BJ (cell line): ENCODE data around the gene NOS1. TPM values are rescaled to one million over a fixed set of nuclear protein-coding genes. Genes with fewer than 3 reads are reported as not detected.

Source experiments
- CTCF ChIA-PET: fragments of 350-600 bp; formaldehyde crosslinking; extraction: SDS; loops from one replicate; lab custom pipeline; 2021; ENCODE audit warnings: antibody characterized with exemption, inconsistent platforms; lab: Yijun Ruan, JAX
- POLR2A ChIA-PET: fragments of 300-600 bp; sonication (Branson Sonifier 250); formaldehyde crosslinking; extraction: SDS; loops from one replicate; lab custom pipeline; 2021; ENCODE audit warnings: antibody characterized with exemption; lab: Charles Lee
- DNase-seq: peaks from one replicate; pipeline ENCODE4 v3.0.0-alpha.2; 2011; ENCODE audit warnings: low read depth
- H3K27me3 ChIP-seq: 2 replicates; pipeline ENCODE4 v1.6.0; 2011; ENCODE audit warnings: low read length; ENCODE audit not compliant: control insufficient read depth, insufficient read depth
- H3K36me3 ChIP-seq: 2 replicates; pipeline ENCODE4 v1.5.1; 2011; ENCODE audit warnings: low read length; ENCODE audit not compliant: control insufficient read depth, insufficient read depth
- H3K4me3 ChIP-seq: 2 replicates; pipeline ENCODE4 v1.5.1; 2011; ENCODE audit warnings: low read depth, mild to moderate bottlenecking, control low read depth, low read length
- CTCF ChIP-seq: IDR thresholded peaks from 2 replicates; pipeline ENCODE4 v1.5.1; 2011; ENCODE audit warnings: low read depth, mild to moderate bottlenecking, control low read depth, inconsistent platforms, low read length, moderate library complexity; ENCODE audit not compliant: insufficient read depth
- polyA plus RNA-seq: library from polyadenylated mRNA; depleted of rRNA; stranded (reverse); fragments of >200 nt; gene quantifications from 2 replicates; pipeline ENCODE4 v1.2.3, GENCODE V29; 2011

The NOS1 gene
- polyA plus RNA-seq, 1 experiment = not detected

DNA sequence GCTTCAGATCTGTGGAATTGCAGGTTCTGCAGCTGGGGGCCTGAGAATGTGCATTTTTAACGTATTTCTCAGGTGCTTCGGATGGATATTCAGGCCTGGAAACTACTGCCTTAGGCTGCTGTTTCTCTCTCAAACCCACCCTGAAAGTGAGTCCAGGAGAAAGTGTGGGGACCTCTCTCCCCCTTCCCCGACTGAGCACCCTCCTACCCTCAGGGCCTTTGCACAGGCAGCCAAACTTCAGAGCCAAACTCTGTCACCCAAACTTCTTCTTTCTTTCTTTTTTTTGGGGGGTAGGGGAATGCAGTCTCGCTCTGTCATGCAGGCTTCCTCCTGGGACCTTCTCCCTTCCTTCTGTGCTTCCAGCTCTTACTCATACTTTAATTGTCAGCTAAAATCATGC is 88.7 kb downstream of the NOS1 start:
- no peak for DNase-seq
- POLR2A ChIA-PET = no interaction called here
- H3K36me3 ChIP-seq = no peaks in the 10 kb centered on the region
- H3K4me3 ChIP-seq = no peak overlapping the region
- TF ChIP-seq CTCF = no peak
- H3K27me3 ChIP-seq = no peaks in the 10 kb centered on the region
- CTCF ChIA-PET = no interaction called here

DNA sequence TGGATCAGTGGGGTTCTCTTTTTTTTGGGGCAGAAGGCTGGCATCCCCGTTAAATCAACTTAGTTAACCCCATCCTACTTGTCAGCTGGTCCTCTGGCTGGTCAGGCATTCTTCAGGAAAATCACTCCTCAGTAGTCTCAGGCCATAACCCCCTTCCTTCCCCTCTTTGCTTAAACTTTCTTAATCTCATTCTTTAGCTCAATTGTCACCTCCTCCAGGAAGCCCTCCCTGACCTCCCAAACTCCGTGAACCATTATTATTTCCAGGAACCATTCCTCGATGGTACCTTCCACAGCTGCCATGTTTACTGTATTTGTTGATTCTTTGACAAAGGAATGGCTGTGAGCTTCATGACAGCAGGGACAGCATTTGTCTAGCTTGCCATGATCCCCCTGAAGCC is 98.7 kb downstream of the NOS1 start:
- Histone ChIP-seq H3K4me3 (no peak overlapping the region), H3K36me3 (no peaks in the 10 kb centered on the region), H3K27me3 (no peaks in the 10 kb centered on the region)
- TF ChIP-seq CTCF = no peak
- DNase-seq = no peak
- POLR2A ChIA-PET = no interaction called here
- CTCF ChIA-PET = interaction anchor here (0.6 to 0.8 kb wide), 2 partner anchors 8 to 47 kb away, joined by 3 read pairs; no protein-coding TSS in a partner anchor

DNA sequence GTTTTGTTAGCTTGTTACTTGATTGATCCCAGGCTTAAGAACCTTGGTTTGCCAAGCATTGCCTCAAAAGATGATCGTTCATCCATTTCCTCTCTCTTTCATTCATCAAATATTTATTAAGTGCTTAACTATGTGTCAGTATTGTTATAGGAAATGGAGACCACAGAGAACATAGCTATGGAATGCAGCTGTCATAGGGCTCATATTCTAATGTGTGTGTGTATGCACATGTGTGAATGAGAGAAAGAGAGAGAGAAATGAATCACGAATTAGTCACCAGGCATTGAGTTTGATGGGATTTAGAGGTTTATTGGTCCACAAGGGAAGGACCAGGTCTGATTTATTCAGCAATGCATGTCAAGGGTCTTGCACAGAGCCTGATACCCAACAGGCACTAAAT is 100.2 kb downstream of the NOS1 start:
- no peak for DNase-seq
- no peak for TF ChIP-seq CTCF
- no peak overlapping the region for H3K4me3 ChIP-seq
- ChIA-PET CTCF (interaction anchor here (0.6 kb wide), 1 partner anchor 16 kb away, joined by 3 read pairs; no protein-coding TSS in a partner anchor), POLR2A (no interaction called here)
- no peaks in the 10 kb centered on the region for H3K36me3 ChIP-seq
- no peaks in the 10 kb centered on the region for H3K27me3 ChIP-seq

- no peak overlapping the region for H3K4me3 ChIP-seq
- CTCF ChIA-PET = no interaction called here
- DNase-seq = no peak
- no peaks in the 10 kb centered on the region for H3K36me3 ChIP-seq
- no peaks in the 10 kb centered on the region for H3K27me3 ChIP-seq
- no peak for TF ChIP-seq CTCF
- POLR2A ChIA-PET = no interaction called here
Measured at GRCh38 chr12:117255386-117255785, 106.0 kb downstream of the NOS1 start.

DNA sequence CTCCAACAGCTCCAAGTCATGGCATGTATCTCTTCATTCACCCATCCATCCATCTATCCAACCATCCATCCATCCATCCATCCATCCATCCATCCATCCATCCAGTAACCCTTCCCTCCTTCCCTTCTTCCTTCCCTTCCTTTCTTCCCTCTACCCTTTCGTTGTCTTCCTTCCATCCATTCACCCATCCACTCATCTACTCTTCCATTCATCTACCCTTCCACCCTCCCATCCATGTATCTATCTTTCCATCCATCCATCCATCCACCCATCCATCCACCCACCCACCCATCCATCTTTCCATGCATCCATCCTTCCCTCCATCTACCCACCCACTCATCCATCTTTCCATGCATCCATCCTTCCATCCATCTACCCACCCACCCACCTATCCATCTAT is 117.9 kb downstream of the NOS1 start:
- ChIA-PET POLR2A (no interaction called here), CTCF (interaction anchor here (0.6 kb wide), 1 partner anchor 613 kb away, joined by 3 read pairs; no protein-coding TSS in a partner anchor)
- Histone ChIP-seq H3K36me3 (no peaks in the 10 kb centered on the region), H3K27me3 (no peaks in the 10 kb centered on the region), H3K4me3 (no peak overlapping the region)
- TF ChIP-seq CTCF = no peak
- no peak for DNase-seq
